Middle frontal gyrus (tissue), 1 donor: ENCODE data around the gene SUPT3H.
"Not testable (repeated sequence)": the region's sequence is repeated elsewhere in the genome, so short reads cannot be mapped to it uniquely, and the experiment has no call there.

ENCODE experiments used
- DNase-seq: peaks from one replicate; pipeline ENCODE4 v3.0.0-alpha.2; 2015; ENCODE audit warnings: low spot score; ENCODE audit errors: extremely low spot score

Gene SUPT3H

DNA sequence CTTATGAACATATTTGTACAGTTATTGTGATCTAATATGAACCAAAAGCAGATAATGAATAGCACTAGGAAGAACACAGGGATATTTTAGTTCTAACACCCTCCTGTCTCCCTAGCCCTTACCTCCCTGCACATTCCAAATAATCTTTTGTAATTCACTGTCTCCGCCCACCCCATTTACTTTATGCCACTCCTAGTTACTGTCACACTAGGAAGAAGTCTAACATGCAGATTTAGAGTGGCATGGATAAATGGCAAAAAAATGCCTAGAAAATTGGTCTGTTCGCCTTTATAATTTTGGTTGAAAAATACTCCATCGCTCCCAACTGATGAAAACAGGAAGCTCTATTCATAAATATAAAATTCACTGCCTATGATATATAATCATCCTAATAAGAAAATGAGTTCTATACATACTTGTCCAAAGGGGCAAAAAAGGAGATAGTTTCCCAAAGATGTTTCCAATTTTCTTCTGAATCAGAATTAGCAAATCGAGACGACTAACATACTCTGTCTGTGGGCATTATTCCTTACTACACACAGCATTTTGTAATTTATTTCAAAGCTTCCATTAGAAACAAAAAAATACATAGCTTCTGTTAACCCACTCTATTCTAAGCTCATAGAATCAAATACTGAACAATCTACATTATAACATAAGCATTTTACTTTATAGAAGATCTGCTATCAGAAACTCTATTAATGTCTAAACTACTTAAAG is 50.9 kb downstream of the SUPT3H start:
- no peak for DNase-seq

DNA sequence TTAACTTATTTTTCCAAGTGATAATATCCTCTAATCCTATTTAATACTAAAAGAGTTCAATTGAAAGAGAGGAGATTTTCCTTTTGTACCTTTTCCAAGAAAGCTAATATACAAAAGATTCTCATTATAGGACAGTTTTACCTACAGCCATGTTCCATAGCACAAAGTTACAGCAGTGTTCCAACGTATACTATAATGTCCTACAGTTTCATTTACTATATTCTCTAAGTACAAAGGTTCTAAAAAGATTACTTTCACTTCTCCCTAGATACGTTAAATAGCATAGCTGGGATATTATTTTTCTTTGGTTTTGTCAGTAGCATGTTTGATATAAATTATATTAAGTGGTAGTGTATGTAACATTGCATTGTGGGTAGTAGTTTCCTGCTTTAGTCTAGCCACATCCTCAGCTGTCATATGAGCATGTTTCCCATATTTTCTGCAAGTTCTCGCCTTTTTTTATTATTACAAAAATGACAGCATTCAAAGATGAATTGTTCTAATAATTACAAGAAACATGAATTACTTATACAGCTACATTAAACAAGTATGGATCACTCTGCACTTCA is 54.0 kb downstream of the SUPT3H start:
- no peak for DNase-seq

DNA sequence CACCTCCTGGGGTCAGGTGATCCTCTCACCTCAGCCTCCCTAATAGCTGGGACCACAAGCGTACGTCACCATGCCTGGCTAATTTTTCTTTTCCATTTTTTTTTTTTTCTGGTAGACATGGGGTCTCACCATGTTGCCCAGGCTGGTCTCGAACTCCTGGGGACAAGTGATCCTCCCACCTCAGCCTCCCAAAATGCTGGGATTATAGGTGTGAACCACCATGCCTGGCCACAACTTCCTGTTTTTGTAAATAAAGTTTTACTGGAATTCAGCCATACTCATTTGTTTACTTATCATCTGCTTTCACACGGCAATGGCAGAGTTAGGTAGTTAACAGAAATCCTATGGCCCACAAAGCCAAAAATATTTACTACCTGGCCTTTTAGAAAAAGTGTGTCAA is 57.4 kb downstream of the SUPT3H start:
- no peak for DNase-seq

DNA sequence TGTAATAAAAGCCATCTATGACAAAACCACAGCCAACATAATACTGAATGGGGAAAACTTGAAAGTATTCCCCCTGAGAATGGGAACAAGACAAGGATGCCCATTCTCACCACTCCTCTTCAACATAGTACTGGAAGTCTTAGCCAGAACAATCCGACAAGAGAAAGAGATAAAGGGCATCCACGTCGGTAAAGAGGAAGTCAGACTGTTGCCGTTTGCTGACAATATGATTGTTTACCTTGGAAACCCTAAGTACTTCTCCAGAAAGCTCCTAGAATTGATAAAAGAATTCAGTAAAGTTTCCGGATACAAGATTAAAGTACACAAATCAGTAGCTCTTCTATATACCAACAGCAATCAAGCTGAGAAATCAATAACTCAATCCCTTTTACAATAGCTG is 63.6 kb downstream of the SUPT3H start:
- DNase-seq, result no peak

DNA sequence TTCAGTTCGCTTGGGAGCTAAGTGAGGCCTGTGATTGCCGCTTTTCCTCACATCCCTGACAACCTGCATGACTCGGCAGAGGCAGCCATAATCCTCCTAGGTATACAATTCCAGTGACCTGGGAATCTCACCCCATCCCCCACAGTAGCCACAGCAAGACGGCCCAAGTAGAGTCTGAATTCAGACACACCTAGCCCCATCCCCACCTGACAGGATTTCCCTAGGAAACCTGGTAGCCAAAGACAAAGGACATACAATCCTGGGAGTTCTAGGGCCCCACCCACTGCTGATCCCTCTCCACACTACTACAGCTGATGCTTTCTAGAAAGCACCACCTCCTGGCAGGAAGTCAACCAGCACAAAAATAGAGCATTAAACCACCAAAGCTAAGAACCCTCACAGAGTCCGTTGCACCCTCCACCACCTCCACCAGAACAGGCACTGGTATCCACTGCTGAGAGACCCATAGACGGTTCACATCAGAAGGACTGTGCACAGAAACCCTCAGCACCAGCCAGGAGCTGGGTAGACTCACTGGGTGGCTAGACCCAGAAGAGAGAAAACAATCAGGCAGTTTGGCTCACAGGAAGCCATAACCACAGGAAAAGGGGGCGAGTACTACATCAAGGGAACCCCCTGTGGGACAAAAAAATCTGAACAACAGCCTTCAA is 67.5 kb downstream of the SUPT3H start:
- DNase-seq, result no peak

DNA sequence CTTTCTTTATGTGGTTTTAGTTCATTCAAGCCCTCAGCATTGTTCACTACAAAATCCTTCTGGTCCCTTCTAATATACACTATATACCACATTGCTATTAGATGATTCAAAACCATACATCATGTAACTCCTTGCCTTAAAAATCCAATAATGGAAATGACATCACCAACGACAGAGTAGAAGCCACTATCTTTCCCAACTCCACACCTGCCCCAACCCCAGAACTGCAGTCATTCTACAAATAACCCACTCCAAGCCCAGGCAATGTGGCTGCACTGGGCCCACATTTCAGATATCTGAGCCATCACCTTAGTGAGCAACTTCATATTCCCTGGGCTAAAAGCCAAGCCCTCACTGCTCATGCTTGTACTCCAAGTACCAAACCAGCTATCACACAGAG is 72.2 kb downstream of the SUPT3H start:
- DNase-seq, result no peak

DNA sequence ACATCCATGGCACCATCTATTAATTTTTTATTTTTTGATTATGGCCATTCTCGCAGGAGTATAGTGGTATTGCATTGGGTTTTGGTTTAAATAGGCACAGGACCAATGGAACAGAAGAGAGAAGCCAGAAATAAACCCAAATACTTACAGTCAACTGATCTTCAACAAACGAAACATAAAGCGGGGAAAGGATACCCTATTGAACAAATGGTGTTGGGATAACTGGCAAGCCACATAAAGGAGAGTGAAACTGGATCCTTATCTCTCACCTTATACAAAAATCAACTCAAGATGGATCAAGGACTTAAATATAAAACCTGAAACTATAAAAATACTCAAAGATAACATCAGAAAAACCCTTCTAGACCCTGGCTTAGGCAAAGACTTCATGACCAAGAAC is 74.9 kb downstream of the SUPT3H start:
- no peak for DNase-seq

DNA sequence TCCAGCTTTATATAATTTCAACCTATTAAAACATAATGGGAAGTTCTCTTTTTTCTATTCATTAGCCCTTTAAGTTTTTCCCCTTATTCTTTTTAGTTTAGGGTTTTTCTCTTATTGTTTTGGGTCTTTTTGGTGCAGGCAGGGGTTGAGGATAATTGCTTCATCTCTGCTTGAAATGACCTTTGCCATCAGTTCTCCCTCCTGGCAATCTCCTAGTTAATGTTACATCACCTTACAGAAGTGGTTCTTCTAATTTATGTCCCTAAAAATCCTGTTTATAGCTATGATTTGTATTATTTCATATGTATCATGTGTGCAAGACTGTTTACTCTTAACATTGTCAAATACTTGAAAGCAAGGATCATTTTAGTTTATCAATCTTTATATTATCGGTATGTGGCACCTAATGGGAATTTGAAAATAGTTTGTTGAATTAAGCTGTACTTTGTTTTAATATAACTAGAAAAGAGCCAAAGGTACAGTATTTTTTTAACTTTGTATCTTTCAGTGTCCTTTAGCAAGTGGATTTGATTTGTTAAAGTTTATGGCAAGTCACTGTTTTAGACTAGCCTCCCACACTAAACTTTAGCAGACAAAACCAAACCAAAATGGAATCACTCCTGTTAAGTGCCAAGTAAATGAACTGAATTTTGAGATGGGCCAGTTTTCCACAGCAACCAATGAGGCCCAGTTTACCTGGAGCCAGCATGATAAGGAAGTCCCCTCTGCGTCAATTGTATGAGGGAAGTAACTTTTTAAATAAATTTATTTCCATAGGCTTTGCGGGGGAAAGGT is 76.2 kb downstream of the SUPT3H start:
- DNase-seq, result no peak

DNA sequence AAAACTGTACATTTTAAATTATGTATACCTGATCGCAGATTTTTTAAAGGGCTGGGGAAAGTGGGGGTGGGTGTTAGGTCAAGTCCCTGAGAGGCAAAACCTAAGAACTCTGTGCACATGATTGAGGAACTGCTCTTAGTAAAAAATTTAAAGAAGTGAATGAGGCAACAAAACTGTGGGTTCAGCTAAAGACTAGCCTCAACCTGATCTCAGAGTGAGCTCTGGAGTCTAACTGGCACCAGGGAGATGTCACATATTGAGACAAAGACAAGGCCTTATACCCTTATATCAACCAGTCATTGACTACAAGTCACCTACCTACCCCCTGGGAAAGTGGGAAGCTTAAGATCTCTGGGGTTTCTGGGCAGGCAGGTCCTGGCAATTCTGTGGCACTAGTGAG is 77.0 kb downstream of the SUPT3H start:
- DNase-seq, result no peak

DNA sequence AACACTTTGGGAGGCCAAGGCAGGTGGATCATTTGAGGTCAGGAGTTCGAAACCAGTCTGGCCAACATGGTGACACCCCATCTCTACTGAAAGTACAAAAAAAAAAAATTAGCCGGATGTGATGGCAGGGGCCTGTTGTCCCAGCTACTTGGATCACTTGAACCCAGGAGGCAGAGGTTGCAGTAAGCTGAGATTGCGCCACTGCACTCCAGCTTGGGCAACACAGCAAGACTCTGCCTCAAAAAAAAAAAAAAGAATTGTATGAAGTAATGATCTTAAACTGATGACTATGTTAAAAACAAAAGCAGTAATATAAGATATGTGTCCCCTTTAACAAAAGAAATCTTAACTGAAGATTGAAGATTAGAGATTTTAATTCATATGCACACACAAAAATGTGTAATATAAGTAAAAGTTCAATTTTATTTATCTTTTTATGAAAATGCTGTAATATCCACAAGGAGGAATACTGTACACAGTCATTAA is 78.6 kb downstream of the SUPT3H start:
- DNase-seq, result no peak

DNA sequence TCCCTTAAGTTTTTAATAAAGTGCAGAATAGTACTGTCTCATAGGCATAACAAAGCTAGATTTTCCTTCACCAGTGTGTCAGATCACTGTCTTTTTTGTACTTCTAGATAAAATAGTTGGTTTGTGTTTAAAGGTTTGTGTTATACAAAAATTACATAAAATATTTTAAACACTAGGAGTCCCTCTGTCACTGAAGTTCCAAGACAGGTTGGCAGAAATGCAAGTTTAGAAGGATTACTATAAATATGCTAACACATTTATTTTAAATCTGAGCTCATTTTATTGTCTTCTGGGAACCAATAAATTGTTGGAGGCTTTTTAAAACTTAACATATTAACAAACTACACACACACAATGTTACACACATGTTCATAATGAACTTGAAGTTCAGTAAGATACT is 80.4 kb downstream of the SUPT3H start:
- DNase-seq, result no peak

DNA sequence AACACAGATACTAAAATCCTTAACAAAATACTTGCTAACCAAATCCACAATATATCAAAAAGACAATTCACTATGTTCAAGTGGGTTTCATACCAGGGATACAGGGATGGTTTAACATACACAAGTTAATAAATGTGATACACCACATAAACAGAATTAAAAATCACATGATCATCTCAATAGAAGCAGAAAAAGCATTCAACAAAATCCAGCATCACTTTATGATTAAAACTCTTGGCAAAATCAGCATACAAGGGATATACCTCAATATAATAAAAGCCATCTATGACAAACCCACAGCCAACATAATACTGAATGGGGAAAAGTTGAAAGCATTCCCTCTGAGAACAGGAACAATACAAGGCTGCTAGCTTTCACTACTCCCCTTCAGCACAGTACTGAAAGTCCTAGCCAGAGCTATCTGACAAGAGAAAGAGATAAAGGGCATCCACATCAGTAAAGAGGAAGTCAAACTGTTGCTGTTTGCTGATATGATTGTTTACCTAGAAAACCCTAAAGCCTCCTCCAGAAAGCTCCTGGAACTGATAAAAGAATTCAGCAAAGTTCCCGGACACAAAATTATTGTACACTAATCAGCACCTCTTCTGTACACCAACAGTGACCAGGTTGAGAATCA is 83.6 kb downstream of the SUPT3H start:
- DNase-seq, result not testable (repeated sequence)

DNA sequence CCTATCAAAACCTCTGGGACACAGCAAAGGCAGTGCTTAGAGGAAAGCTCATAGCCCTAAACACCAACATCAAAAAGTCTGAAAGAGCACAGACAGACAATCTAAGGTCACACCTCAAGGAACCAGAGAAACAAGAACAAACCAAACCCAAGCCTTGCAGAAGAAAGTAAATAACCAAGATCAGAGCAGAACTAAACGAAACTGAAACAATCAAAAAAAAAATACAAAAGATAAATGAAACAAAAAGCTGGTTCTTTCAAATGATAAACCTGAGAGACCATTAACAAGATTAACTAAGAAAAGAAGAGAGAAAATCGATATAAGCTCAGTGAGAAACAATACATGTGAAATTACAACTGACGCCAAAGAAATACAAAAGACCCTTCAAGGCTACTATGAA is 84.4 kb downstream of the SUPT3H start:
- DNase-seq, result no peak

DNA sequence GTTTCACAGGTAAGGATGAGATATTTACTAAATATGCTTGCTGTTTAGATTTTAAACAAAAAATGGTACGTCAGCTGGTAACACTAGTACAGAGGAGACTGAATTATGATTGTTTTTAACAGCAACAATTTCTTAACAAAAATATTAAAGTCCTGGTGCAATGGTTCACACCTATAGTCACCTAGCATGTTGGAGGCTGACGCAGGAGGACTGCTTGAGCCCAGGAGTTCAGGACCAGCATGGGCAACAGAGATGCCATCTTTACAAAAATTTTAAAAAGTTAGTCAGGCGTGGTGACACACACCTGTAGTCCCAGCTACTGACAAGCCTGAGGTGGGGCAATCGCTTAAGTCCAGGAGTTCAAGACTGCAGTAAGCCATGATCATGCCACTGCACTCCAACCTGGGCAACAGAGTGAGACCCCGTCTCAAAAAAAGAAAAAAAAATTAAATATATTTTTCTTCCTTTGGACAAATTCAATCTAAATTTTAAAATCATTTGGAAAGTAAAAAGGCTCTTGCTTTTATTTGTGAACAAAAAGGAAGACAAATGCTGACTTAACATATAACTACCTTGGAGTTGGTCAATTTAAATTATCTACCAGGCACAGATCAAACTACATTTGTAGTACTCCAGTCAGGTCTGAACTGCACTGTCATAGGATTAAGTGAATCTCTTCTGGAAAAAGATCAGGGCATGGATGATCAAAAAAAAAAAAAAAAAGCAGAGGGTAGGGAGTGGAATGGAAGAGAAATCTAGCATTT is 87.8 kb downstream of the SUPT3H start:
- DNase-seq, result no peak

DNA sequence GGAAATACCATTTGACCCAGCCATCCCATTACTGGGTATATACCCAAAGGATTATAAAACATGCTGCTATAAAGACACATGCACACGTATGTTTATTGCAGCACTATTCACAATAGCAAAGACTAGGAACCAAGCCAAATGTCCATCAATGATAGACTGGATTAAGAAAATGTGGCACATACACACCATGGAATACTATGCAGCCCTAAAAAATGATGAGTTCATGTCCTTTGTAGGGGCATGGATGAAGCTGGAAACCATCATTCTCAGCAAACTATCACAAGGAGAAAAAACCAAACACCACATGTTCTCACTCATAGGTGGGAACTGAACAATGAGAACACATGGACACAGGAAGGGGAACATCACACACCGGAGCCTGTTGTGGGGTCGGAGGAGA is 91.0 kb downstream of the SUPT3H start:
- DNase-seq, result not testable (repeated sequence)

DNA sequence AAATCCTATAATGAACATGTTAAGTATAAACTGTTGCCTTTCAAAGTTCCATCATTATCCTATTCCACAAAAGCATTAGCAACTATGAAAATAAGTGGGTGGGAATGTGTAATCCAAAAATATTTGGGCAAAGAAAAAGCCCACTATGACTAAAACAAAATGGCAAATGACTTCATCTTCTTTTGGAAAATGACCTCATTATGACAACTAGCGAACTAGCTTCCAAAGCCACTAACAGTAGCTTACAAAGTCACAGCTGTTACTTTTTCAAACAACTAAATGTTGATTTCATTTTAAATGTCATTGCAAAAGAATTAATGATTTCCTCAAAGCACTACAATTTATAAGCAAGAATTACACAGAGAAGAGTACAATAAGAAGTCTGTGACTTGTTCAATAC is 99.4 kb downstream of the SUPT3H start:
- no peak for DNase-seq

DNA sequence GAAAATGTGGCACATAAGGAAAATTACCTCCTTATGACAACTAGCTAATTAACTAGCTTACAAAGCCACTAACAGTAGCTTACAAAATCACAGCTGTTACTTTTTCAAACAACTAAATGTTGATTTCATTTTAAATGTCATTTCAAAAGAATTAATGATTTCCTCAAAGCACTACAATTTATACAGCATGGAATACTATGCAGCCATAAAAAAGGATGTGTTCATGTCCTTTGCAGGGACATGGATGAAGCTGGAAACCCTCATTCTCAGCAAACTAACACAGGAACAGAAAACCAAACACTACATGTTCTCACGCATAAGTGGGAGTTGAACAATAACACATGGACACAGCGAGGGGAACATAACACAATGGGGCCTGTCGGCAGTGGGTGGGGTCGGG is 100.0 kb downstream of the SUPT3H start:
- DNase-seq, result not testable (repeated sequence)

DNA sequence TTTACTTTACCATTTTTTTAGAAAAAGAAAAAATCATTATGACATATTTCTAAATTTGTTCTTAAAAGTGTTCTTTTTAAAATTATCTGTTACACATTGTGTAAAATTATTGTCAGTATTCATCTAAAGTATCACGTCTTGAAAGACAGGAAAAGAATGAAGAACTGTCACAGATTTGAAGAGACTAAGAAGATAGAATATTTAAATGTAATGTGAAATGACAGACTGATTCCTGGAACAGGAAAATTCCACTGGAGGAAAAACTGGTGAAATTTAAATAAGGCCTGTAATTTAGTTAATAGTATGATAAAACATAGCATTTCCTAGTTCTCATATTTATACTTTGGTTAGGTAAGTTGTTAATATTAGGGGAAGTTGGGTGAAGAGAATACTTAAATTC is 102.4 kb downstream of the SUPT3H start:
- no peak for DNase-seq

DNA sequence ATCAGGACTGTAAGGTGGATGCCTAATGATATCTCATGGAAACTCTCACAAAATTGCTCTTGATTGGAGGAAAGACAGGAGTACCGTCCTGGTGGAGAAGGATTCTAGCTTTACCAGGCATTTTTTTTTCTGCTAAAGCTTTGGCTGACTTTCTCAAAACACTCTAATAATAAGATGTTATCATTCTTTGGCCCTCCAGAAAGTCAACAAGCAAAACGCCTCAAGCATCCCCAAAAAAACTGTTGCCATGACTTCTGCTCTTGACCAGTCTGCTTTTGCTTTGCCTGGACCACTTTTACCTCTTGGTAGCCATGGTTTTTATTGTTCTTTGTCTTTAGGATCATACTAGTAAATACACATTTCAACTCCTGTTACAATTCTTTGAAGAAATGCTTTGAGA is 105.1 kb downstream of the SUPT3H start:
- no peak for DNase-seq

DNA sequence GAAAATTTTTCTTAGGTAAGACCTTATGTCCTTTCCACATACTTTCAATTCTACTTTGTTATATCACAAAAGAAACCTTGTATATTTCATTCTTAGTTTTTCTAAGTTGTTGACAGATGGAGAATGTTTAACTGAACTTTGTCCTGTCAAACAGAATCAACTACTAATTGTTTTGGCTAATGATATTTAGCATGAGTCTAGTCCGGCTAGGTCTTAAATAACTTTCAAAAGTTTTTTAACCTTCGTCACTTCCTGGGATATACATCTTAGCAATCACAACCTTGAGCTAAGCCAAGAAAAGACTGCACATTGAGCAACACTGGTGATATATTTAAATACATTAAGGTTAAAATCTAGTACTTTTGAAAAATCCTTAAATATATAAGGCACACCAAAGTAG is 112.5 kb downstream of the SUPT3H start:
- DNase-seq, result no peak

DNA sequence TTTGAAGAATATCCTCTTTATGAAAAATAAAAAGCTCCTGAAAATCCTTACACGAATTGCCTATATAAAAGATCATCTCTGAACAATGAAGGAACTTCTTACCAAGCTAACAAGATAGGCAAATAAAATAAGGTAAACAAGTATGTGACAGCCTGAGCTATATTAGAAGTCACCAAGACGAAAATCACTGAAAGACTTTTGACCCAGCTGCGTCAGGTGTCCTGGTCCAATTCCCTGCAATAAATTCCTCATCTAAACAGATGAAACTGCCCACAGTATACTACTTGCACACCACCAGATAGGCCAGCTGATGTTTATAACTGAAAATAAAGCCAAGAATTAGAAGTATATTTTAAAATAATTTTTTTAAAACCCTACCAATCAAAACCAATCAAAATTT is 117.0 kb downstream of the SUPT3H start:
- no peak for DNase-seq
